H4 (cell line): ENCODE measurements around the gene BIRC2. TPM values are rescaled to one million over a fixed set of nuclear protein-coding genes. Genes with fewer than 3 reads are reported as not detected.

ENCODE experiments used
- DNase-seq: peaks from one replicate; pipeline ENCODE4 v3.0.0-alpha.2; 2015; ENCODE audit warnings: low spot score
- total RNA-seq: library from RNA; depleted of rRNA; stranded (reverse); fragments of >200 nt; shearing (Covaris generic); gene quantifications from 2 replicates; pipeline ENCODE4 v1.2.3, GENCODE V29; 2014

The BIRC2 gene
- total RNA-seq, 1 experiment from 2014 or later: 41.1 TPM

DNA sequence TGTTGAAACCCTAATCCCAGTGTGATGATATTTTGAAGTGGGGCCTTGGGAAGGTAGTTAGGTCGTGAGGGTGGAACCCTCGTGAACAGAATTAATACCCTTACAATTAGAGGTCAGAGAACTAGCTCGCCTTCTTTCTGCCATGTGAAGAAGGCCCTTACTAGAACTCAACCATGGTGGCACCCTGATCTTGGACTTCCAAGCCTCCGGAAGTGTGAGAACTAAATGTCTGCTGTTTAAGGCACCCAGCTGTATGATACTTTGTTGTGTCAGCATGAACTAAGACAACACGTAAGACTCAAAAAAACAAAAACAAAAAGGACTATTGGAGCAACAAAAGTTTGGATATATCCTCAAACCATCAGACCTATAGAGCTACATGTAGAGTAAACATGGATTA, 53.6 kb downstream of the BIRC2 start:
- DNase-seq: no peak

DNA sequence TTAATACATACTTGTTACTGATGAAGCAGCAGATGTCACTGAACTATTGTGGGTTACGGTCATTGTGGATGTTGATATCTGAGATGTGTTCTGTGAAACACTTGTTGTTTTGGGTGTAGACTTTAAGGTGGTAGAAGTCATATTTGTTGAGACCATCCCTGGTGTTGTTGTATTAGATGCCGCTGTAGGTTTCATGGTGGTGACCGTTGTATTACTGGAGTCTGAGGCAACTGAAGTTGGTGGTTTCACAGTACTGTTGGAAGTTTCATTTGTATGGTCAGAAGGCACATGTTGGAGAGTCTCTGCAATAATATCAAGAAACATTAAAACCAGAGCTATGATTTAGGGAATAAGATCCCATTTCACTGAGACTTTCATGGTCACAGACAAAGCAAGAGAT, 54.9 kb downstream of the BIRC2 start:
- no peak for DNase-seq

DNA sequence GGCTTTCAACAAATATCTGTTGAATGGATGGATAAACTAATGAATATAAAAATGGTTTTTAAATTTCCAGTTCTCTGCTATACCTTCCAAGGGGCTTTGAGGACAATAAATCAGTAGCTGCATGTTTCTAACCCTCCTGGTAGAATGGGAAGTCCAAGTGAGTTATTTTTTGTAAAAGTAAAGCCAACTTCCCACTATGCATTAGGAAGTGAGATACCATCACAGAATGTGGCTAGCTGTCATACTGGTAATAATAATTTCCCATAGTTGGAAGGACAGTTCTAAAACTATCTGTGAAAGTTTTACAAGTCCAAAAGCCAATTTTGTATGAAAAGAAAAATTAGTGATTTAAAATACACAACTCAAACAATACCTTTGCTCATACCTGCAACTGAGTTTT, 55.5 kb downstream of the BIRC2 start:
- DNase-seq: no peak

DNA sequence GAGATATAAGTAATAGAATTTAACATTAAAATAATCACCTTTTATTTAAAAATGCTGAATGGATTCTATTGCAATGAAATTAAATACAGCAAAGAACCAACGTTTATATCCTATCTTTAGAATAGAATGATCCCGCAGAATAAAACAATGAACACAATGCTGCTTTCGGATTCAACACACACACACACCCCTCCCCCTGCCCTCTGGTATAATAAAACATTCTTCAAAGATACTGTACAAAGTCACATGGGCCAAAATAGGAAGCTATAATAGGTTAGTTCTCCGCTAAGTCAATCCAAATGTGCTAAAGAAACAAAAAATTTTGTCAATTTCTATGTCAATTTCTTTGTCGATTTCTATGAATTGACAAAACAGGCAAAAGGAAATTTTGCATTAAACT, 58.5 kb downstream of the BIRC2 start:
- DNase-seq: no peak

DNA sequence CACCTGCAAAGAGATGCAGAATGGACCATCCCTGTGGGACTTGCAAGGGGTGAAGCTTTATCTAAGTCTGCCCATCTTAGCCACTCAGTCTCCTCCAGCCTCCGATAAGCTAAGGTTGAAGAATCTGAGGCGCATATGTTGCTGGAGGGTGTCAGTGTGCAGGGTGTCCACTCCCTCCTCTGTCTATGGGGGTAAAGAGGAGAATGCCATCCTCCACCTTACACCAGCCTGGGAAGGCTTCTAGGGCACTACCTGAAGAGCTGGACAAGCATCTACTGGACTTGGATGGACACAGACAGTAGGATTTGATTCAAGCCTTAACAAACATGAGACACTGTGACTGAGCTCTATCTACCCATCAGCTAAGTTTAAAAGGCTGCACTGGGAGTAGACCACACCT, 59.1 kb downstream of the BIRC2 start:
- DNase-seq: no peak

DNA sequence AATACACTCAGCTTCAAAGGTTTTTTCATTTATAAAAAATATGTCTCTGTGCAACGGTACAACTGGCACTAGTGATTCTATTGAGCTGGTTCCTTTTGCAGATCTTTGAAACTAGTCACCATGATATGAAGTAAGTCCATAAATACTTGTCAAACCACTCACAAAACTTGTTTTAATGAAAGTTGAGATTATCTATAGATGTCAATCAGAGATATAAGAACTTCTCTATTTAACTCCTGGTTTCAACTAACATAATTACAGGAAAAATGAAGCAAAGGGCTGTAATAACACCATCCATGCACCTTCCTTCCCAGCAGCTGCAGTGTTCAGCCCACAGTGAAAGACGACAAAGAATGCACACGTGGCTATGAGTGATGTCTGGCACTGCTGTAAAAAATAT, 60.9 kb downstream of the BIRC2 start:
- no peak for DNase-seq

DNA sequence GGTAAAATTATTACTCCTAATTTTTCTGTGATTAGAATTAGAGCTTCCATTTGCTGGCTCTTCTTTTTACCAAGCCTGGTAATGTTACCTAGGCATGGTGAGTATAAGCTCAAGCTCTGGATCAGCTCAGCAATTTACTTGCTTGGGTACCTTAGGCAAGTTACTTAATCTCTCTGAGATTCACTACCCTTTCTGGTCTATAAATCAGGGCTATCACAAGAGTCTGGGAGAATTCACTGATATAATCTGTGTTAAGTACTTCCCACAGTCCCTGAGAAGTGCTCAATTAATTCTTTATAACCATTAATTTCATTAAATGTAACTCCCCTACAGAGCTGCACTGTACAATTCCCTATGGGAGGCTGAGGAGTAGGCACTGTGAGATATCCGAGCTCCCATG, 61.3 kb downstream of the BIRC2 start:
- DNase-seq: no peak

DNA sequence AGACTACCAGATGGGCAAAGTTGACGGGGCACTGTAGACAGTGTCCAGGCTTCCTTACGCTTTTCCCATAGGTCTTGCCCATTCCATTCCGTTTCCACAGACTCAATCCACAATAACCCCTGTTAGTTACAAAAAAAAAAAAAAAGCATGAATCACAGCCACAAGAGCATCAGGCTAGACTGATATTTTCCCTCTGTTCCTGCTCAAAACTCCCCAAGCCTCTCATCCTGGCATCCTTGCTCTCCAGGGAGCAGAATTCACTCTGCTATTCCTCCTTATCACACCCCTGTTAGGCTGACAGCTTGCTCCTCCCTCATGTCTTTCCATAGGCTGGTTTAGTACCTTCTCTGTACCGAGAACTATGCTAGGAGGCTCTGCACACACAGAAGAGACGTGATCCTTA, 63.4 kb downstream of the BIRC2 start:
- DNase-seq: no peak

DNA sequence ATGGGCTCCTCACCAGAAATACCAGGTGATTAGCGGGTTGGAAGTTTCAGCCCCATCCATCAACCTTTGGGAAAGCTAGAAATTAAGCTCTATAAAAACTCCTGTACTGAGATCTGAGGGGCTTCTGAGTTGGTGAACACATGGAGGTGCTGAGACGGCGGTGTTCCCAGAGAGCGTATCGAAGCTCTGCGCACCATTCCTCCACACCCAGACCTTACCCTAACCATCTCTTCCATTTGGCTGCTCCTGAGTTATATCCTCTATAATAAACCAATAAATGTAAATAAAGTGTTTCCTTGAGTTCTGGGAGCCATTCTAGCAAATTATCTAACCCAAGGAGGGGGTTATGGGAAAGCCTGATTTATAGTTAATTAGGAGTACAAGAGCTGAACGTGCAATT, 64.1 kb downstream of the BIRC2 start:
- no peak for DNase-seq

DNA sequence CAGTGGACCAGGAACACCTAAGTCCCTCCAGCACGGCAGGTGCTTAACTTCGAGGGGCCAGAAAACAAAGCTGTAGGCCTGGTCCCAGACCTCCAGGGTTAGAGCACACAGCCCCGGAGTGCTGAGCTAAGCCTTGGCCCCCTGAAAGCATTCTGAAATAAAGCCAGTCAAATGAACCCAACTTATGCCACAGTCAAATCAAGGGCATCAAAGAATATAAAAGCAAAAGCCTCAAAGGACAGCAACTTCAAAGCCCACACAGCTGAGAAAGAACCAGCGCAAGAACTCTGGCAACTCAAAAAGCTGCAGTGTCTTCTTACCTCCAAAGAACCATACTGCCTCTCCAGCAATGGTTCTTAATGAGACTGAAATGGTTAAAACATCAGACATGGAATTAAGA, 66.5 kb downstream of the BIRC2 start:
- DNase-seq: no peak

DNA sequence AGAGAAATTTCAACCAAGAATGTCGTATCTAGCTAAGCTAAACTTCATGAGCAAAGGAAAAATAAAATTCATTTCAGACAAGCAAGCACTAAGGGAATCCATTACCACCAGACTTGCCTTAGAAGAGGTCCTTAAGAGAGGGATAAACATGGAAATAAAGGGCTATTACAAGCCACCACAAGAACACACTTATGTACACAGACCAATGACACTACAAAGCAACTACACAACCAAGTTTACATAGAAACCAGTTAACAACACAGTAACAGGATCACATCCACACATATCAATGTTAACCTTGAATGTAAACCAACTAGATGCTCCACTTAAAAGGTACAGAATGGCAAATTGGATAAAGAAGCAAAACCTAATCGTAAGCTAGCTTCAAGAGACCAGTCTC, 67.5 kb downstream of the BIRC2 start:
- DNase-seq: no peak

DNA sequence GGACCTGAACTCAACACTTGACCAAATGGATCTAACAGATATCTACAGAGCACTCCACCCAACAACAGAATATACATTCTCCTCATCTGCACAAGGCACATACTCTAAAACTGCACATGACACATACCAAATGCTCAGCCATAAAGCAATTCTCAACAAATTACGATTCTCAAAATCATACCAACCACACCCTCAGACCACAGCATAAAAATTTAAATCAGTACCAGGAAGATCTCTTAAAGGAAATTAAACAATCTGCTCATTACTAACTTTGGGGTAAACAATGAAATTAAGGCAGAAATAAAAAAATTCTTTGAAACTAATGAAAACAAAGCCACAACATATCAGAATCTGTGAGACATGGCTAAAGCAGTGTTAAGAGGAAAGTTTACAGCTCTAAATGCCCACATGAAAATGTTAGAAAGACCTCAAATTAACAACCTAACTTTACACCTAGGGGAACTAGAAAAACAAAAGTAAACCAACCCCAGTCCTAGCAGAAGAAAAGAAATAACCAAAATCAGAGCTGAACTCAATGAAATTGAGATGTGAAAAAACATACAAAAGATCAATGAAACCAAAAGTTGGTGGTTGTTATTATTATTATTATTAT, 68.4 kb downstream of the BIRC2 start:
- DNase-seq: no peak

DNA sequence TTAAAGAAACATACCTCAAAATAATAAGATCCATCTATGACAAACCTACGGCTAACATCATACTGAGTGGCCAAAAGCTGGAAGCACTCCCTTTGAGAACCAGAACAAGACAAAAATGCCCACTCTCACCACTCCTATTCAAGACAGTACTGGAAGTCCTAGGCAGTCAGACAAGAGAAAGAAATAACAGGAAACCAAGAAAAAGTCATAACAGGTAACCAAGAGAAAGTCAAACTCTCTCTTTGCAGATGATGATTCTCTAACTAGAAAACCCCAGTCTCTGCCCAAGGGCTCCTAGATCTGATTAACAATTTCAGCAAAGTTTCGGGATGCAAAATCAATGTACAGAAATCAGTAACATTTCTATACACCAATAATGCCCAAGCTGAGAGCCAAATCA, 70.0 kb downstream of the BIRC2 start:
- DNase-seq: no peak

DNA sequence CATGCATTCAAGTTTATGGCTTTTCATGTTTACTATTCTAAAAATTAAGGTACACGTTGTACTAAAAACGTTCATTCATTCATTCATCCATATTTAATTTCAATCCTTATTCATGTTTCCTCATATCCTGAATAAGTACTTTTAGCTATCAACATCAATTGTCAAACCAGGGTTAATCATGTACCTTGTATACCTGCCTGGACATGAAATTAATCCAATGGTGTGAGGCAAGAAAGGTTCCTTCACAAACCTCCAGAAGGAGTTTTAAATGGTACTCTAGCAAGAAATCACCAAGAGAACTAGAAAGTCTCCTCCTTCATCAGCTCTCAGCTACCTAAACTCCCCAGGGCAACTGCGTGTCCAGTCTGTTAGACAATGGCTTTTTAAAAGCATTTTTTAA, 72.2 kb downstream of the BIRC2 start:
- no peak for DNase-seq

DNA sequence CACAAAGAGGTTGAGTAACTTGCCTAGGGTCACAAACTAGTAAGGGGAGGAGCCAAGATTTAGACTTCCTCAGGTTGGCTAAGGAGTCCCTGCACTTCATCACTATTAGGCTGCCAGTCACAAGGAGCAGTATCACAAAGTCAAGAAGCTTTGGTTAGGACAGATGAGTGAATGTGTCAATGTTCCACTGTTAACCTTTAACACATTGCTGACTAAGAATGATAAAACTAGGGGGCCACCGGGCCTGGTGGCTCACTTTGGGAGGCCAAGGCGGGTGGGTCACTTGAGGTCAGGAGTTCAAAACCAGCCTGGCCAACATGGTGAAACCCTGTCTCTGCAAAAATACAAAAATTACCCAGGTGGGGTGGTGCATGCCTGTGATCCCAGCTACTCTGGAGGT, 73.5 kb downstream of the BIRC2 start:
- DNase-seq: no peak

DNA sequence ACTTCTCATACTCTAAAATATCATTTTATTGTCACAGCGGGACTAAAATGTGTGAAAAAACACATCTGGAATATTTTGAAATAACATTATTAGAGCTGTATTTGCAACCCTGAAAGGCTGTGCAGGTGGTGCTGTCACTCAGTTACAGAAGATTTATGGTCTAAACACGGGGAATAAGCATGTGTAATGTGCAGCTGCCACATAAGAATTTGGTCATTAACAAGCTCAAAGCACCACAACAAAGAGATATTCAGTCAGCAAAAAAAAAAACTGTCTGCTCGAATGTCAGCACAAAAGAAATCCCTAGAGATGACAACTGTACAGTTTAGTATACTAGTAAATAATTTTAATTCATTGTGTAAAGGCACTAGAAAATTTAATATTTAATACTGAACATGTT, 74.2 kb downstream of the BIRC2 start:
- DNase-seq: no peak

DNA sequence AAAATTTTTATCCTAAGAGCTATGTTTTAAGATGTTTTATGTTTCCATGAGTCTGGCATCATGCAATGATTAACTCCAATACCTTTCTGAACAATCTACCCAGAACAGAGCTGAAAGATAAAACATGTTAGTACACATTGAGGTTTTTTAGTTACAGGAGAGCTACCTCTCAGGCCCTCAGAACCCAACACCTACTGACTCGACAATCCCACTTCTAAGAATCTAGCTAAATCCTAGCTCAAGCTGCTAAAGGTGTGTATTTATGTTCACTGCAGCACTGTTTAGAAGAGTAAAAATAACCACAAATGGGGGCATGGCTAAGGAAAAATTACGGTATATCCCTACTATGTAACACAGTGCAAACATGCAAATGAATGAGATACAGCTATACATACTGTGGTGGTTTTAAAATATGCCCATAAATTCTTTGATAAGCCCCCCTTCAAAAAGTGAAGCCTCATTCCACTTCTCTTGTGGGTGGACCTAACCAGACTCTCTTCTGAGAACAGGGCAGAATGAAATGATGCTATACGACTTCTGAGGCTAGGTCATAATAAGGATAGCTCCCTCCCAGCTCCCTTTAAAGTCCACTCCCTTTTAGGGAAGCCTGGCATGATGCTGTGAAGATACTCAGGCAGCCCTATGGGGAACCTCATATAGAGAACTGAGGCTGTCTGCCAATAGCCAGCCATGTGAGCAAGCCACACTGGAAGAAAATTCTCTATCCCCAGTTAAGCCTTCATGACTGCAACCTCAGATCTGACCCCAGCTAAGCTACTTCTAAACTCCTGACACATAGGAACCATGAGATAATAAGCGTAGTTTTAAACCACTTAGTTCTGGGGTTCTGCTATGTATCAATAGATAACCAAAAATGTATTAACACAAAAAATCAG, 76.1 kb downstream of the BIRC2 start:
- DNase-seq: no peak

DNA sequence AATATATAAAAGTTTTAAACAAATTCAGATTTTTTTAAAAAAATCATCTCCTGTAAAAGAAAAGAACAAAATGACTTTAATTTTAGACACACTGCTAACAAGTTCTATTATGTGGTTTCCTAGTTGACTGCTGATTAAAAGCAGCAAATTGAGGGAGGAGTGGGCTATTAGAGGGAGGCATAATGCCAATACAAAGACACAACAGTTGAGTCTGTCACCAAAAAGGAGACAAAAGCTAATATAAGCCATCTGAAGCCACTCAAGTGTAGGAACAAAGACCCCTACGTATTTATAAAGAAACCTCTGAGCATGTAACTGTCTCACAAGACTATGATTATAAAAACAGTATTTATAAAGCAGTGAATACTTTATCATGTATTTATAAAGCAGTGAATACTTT, 76.9 kb downstream of the BIRC2 start:
- no peak for DNase-seq

DNA sequence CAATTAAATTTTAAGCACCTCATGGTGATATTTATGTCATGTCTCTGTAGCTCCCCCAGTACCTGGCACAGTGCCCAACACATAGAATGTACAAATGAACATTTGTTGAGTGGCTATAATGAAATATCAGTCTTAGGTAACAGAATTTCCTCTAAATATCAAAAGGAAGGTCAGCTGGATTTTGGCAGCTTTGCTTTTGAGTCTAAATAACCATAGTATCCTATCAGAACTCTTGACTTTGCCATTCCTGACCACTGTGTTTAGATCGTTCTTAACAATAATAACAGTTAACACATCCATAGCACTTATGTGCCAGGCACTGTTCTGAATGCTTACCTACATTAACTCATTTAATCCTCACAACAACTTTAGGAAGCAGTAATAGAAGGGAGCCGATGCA, 79.0 kb downstream of the BIRC2 start:
- DNase-seq: no peak

DNA sequence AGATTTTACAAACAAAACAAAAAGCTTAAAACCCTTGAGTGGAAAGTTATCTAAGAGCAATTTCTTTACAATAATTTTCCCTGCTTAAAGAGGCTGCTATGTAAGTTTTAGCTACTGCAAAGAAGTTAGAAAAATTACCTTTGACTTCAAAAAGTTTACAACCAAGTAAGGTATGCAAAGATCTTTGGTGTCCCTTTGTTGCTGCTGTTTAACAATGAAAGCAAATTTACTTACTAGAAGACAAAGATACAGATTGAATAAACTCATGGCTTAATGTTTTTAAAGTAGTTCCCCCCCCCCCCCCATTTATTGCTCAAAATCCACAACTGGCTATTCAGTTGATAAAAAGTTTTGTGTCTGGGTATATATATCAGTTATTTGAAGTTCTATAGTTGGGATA, 79.6 kb downstream of the BIRC2 start:
- no peak for DNase-seq

DNA sequence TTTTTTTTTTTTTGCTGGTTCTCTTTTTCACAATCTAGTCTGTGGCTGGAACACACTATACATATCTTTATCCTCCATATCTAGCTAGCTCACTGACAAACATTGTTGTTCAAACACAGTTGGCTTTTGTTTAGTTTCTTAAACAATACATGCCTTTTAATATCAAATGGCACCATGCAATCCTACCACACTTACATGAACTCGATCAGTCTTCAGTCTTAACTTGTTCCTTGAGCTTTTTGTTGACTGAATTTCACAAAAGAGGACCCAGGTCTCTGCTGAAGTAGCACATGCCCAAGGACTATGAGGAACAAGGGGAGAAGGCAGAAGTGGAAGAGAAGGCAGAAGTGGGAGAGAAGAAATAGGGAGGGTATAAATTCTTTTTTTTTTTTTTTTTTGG, 80.1 kb downstream of the BIRC2 start:
- DNase-seq: no peak
